ENCODE data around the gene SC5D.

DNA sequence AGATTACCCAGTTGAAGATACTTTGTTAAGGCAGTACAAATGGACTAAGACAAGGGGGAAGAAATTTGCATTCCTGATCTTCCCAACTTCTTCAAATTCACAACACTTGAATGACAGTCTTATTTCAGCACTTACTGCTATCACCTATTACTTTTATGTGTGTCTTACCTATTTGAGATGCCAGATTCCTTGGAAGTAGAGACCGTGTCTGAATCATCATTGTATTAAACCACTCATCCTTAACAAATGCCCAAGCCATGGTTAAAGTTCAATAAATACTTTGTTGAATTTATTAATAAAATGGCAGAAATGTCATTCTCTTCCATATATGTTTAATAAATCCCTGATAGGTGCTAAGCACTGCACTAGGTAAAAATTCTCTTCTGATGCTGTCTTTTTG lies 18.3 kb downstream of the SC5D start:
- TF ChIP-seq, protein P1, sequence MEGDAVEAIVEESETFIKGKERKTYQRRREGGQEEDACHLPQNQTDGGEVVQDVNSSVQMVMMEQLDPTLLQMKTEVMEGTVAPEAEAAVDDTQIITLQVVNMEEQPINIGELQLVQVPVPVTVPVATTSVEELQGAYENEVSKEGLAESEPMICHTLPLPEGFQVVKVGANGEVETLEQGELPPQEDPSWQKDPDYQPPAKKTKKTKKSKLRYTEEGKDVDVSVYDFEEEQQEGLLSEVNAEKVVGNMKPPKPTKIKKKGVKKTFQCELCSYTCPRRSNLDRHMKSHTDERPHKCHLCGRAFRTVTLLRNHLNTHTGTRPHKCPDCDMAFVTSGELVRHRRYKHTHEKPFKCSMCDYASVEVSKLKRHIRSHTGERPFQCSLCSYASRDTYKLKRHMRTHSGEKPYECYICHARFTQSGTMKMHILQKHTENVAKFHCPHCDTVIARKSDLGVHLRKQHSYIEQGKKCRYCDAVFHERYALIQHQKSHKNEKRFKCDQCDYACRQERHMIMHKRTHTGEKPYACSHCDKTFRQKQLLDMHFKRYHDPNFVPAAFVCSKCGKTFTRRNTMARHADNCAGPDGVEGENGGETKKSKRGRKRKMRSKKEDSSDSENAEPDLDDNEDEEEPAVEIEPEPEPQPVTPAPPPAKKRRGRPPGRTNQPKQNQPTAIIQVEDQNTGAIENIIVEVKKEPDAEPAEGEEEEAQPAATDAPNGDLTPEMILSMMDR (conservative IDR thresholded peaks at IDR 0.05; ENCODE audit: low read depth, low read length) = no peak
- TF ChIP-seq EZH2 (IDR thresholded peaks at IDR 0.05; ENCODE audit: borderline replicate concordance, low read depth, low read length, poor library complexity, severe bottlenecking) = no peak

Measured in A673 (cell line).